WI38 (cell line): ENCODE data around the gene FHL5.

Experiments used
- H3K4me3 ChIP-seq: 2 replicates; pipeline ENCODE4 v1.5.1; 2011; ENCODE audit warnings: low read depth, mild to moderate bottlenecking, control low read depth, low read length
- CTCF ChIP-seq: IDR thresholded peaks from 2 replicates; pipeline ENCODE4 v1.5.1; 2012; ENCODE audit warnings: low read depth, mild to moderate bottlenecking, control low read depth, low read length

FHL5 gene

GRCh38 chr6:96562886-96563285 lies at the start of gene FHL5:
Gene FHL5 (plus strand): TSS chr6:96563128. CDS start chr6:96603614, 40,486 bp downstream.
- no peak within 1 kb of the TSS for H3K4me3 ChIP-seq
- TF ChIP-seq CTCF = no peak

GRCh38 chr6:96520171-96521115 lies 42.5 kb upstream of the FHL5 start:
- H3K4me3 ChIP-seq = peak overlapping the region; percentile 87
- TF ChIP-seq CTCF = no peak

GRCh38 chr6:96521306-96521643 lies 41.7 kb upstream of the FHL5 start:
- H3K4me3 ChIP-seq = peak overlapping the region; percentile 87
- TF ChIP-seq CTCF = no peak

- peak within 1 kb of the TSS; percentile 87 for H3K4me3 ChIP-seq
- TF ChIP-seq CTCF = no peak
Measured at GRCh38 chr6:96521644-96522464, 41.1 kb upstream of the FHL5 start, which contains the start of gene UFL1. Gene UFL1 (plus strand): TSS chr6:96521806. CDS start chr6:96521874, 68 bp downstream.

GRCh38 chr6:96522465-96523009 lies 40.4 kb upstream of the FHL5 start:
- H3K4me3 ChIP-seq = peak overlapping the region; percentile 87
- no peak for TF ChIP-seq CTCF

GRCh38 chr6:96528193-96528592 lies 34.7 kb upstream of the FHL5 start:
- TF ChIP-seq CTCF = no peak
- H3K4me3 ChIP-seq = no peak overlapping the region

GRCh38 chr6:96532399-96532798 lies 30.5 kb upstream of the FHL5 start:
- H3K4me3 ChIP-seq = no peak overlapping the region
- TF ChIP-seq CTCF = no peak
